Activated CD8-positive, alpha-beta T cell treated with anti-CD3 and anti-CD28 coated beads for 36 hours (primary cell): ENCODE data around the gene ESF1. TPM values are rescaled to one million over a fixed set of nuclear protein-coding genes. Genes with fewer than 3 reads are reported as not detected.

ENCODE experiments used
- ATAC-seq: fragments of 200-7000 bp; cut with Tn5 transposase; one replicate; pipeline ENCODE4 v1.10.0; 2021; ENCODE audit warnings: mild to moderate bottlenecking, moderate library complexity
- CTCF ChIA-PET: fragments of 350-600 bp; sonication (Branson Sonifier 250); formaldehyde crosslinking; loops from one replicate; lab custom pipeline; 2021; ENCODE audit warnings: antibody characterized with exemption; lab: Charles Lee
- POLR2A ChIA-PET: fragments of 350-600 bp; sonication (Branson Sonifier 250); formaldehyde crosslinking; loops from one replicate; lab custom pipeline; 2021; ENCODE audit warnings: antibody characterized with exemption; lab: Charles Lee
- DNase-seq: peaks from one replicate; pipeline ENCODE4 v3.0.0-alpha.2; 2020
- H3K27ac Mint-ChIP-seq: one replicate; pipeline ENCODE4 v1.8.0; 2021; ENCODE audit warnings: mild to moderate bottlenecking, mixed read lengths
- H3K27me3 Mint-ChIP-seq: one replicate; pipeline ENCODE4 v1.8.0; 2021; ENCODE audit warnings: mixed read lengths
- H3K36me3 Mint-ChIP-seq: one replicate; pipeline ENCODE4 v1.8.0; 2021; ENCODE audit warnings: low read depth, mixed read lengths
- H3K4me1 Mint-ChIP-seq: one replicate; pipeline ENCODE4 v1.8.0; 2021; ENCODE audit warnings: low read depth, mixed read lengths
- H3K4me3 Mint-ChIP-seq: one replicate; pipeline ENCODE4 v1.8.0; 2021; ENCODE audit warnings: mild to moderate bottlenecking, moderate library complexity, mixed read lengths
- H3K9me3 Mint-ChIP-seq: one replicate; pipeline ENCODE4 v1.8.0; 2021; ENCODE audit warnings: mixed read lengths
- CTCF ChIP-seq: fragments of 200-600 bp; IDR thresholded peaks from one replicate; pipeline ENCODE4 v1.8.0; 2022; ENCODE audit warnings: antibody characterized with exemption, mild to moderate bottlenecking
- intact Hi-C: fragments of 100-400 bp; cut with micrococcal nuclease; formaldehyde crosslinking; loops from one replicate; pipeline ENCODE4 v1.10.0; 2022
- total RNA-seq, 2 experiments: library from RNA; stranded (reverse); gene quantifications; one replicate each; pipeline ENCODE4 v1.2.3, GENCODE V29; 2021

Gene ESF1
- total RNA-seq, 2 experiments from 2014 or later, result 19.9 to 20.4 TPM

DNA sequence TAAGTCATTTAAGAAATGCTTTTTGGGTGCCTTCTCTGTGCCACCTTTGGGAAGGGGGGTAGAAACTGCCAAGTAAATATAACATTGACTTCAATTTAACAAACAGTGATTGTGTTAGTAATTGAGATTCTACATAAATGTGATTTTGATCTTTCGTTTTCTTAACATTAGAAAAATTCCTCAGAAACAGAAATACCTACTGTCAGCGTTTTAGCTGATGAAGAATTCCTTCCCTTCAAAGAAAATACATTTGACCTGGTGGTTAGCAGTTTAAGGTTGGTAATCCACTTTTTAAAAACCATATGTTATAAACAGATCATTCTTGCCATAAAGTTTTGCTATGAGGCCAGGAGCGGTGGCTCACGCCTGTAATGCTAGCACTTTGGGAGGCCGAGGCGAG, 9.9 kb upstream of the ESF1 start:
- Mint-ChIP-seq H3K4me1 (peaks cover 2% of the 10 kb centered on the region), H3K27ac (no peak overlapping the region), H3K9me3 (no peaks in the 10 kb centered on the region), H3K4me3 (no peak overlapping the region), H3K27me3 (no peaks in the 10 kb centered on the region), H3K36me3 (peaks cover 46% of the 10 kb centered on the region)
- ATAC-seq (no peak), DNase-seq (no peak)
- CTCF ChIA-PET, result interaction anchor here (2.2 to 2.8 kb wide), 2 partner anchors 9 to 23 kb away, joined by 5 to 10 read pairs; partner anchors contain the start of genes ESF1 and NDUFAF5
- intact Hi-C loops, result no loop called here
- TF ChIP-seq CTCF, result no peak
- POLR2A ChIA-PET, result interaction anchor here (1.1 kb wide), 1 partner anchor 9 kb away, joined by 3 read pairs; no protein-coding TSS in a partner anchor

DNA sequence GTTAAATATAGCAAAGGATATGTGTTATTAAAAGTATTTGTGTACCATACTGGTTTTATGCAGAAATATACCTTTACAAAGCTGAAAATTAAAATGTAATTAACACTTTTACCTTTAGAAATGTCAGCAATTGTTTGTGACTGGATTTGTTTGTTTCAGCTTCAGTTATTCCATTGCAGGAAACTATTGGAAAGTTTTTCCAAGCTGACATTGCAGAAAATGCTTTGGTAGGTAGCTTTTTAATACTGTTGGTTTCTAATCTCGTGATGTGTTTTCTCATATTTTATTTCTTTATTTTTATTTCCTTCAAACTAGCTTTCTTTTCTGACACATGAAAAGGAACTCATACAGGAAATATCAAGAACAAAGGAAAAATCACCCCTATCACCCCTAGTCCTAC, 8.3 kb upstream of the ESF1 start:
- intact Hi-C loops, result no loop called here
- CTCF ChIA-PET, result interaction anchor here (1.2 kb wide), 1 partner anchor 27 kb away, joined by 3 read pairs; no protein-coding TSS in a partner anchor
- ATAC-seq (no peak), DNase-seq (no peak)
- Mint-ChIP-seq H3K4me3 (no peak overlapping the region), H3K27me3 (no peaks in the 10 kb centered on the region), H3K27ac (no peak overlapping the region), H3K4me1 (peaks cover 4% of the 10 kb centered on the region), H3K36me3 (peaks cover 46% of the 10 kb centered on the region), H3K9me3 (no peaks in the 10 kb centered on the region)
- no peak for TF ChIP-seq CTCF
- POLR2A ChIA-PET, result no interaction called here

- H3K4me1 Mint-ChIP-seq, result peaks cover 12% of the 10 kb centered on the region
- no peaks in the 10 kb centered on the region for H3K9me3 Mint-ChIP-seq
- ChIA-PET POLR2A (no interaction called here), CTCF (interaction anchor here (0.8 kb wide), 1 partner anchor 28 kb away, joined by 3 read pairs; no protein-coding TSS in a partner anchor)
- no peaks in the 10 kb centered on the region for H3K27me3 Mint-ChIP-seq
- ATAC-seq (no peak), DNase-seq (no peak)
- peaks cover 42% of the 10 kb centered on the region for H3K36me3 Mint-ChIP-seq
- TF ChIP-seq CTCF, result no peak
- no peak overlapping the region for H3K4me3 Mint-ChIP-seq
- no peak overlapping the region for H3K27ac Mint-ChIP-seq
- intact Hi-C loops, result no loop called here
Measured at GRCh38 chr20:13791540-13792459, 7.1 kb upstream of the ESF1 start.

DNA sequence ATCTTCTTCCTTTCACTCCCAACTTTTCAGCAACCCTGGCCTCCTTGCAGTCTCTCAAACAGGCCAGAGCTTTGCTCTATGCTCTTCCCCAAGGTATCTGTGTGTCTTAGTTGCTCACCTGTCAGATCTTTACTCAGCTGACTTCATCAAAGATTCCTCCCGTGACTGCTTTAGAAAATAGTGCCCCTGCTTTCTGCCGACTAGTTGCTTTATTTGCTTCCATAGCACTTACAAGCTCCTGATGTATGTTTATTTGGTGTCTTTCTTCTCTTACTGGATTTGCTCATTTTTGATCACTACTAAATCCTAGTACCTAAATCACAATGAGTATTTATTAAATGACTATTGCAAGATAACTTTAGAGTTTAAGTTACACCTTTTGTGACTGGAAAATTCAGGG, 6.0 kb upstream of the ESF1 start:
- CTCF ChIA-PET, result no interaction called here
- DNase-seq (no peak), ATAC-seq (no peak)
- peaks cover 22% of the 10 kb centered on the region for H3K4me1 Mint-ChIP-seq
- H3K9me3 Mint-ChIP-seq, result no peaks in the 10 kb centered on the region
- POLR2A ChIA-PET, result no interaction called here
- intact Hi-C loops, result no loop called here
- no peak for TF ChIP-seq CTCF
- peaks cover 46% of the 10 kb centered on the region for H3K36me3 Mint-ChIP-seq
- H3K27ac Mint-ChIP-seq, result no peak overlapping the region
- H3K27me3 Mint-ChIP-seq, result no peaks in the 10 kb centered on the region
- no peak overlapping the region for H3K4me3 Mint-ChIP-seq
